SK-N-SH (cell line): ENCODE results near the gene ARG2. TPM values are rescaled to one million over a fixed set of nuclear protein-coding genes. Genes with fewer than 3 reads are reported as not detected.

ENCODE experiments used
- CTCF ChIA-PET: fragments of 300-600, 350-600 bp; formaldehyde crosslinking; extraction: SDS; loops from one replicate; lab custom pipeline; 2021; lab: Yijun Ruan, JAX
- POLR2A ChIA-PET: fragments of 350-600 bp; sonication (Branson Sonifier 250); formaldehyde crosslinking; extraction: SDS; loops from one replicate; lab custom pipeline; 2020; ENCODE audit warnings: antibody characterized with exemption, inconsistent platforms; lab: Yijun Ruan, JAX
- DNase-seq: peaks from one replicate; pipeline ENCODE4 v3.0.0; 2012
- H2AFZ ChIP-seq: fragments of 200-600 bp; sonication (generic); 2 replicates; pipeline ENCODE4 v1.8.1; 2016; ENCODE audit warnings: antibody characterized with exemption, mild to moderate bottlenecking, low read depth
- H3F3A ChIP-seq: fragments of 200-600 bp; sonication (generic); replicated peaks from 2 replicates; pipeline ENCODE3; 2016; ENCODE audit warnings: antibody characterized with exemption, mild to moderate bottlenecking; ENCODE audit not compliant: insufficient read depth
- H3K27ac ChIP-seq, 2 experiments: fragments of 200-500 bp in 1 of 2; fragments of 200-600 bp in 1 of 2; sonication (Bioruptor generic) in 1 of 2; sonication (generic), shearing (Covaris generic) in 1 of 2; 2 replicates each; pipeline versions ENCODE4 v1.5.1 to v1.6.1; 2014 to 2016; ENCODE audit warnings: low read depth in 2 of 2, inconsistent platforms in 1 of 2, low read length in 1 of 2, mild to moderate bottlenecking in 1 of 2, mixed read lengths in 1 of 2
- H3K27me3 ChIP-seq: fragments of 200-600 bp; sonication (generic), shearing (Covaris generic); 2 replicates; pipeline ENCODE4 v1.6.1; 2016; ENCODE audit warnings: mixed run types; ENCODE audit not compliant: insufficient read depth
- H3K36me3 ChIP-seq, 2 experiments: fragments of 200-500 bp in 1 of 2; fragments of 200-600 bp in 1 of 2; sonication (Bioruptor generic) in 1 of 2; sonication (generic) in 1 of 2; replicated peaks in 1 of 2; 2 replicates each; pipeline versions ENCODE3 to v1.5.1; 2014 to 2016; ENCODE audit warnings: low read length in 1 of 2, mild to moderate bottlenecking in 1 of 2; ENCODE audit not compliant: insufficient read depth in 2 of 2, control insufficient read depth in 1 of 2
- H3K4me1 ChIP-seq, 2 experiments: fragments of 200-500 bp in 1 of 2; fragments of 200-600 bp in 1 of 2; sonication (Bioruptor generic) in 1 of 2; sonication (generic), shearing (Covaris generic) in 1 of 2; 2 replicates each; pipeline versions ENCODE4 v1.5.1 to v1.6.1; 2014 to 2016; ENCODE audit warnings: low read depth in 1 of 2, low read length in 1 of 2, mixed run types in 1 of 2; ENCODE audit not compliant: insufficient read depth in 2 of 2, control insufficient read depth in 1 of 2
- H3K4me2 ChIP-seq: fragments of 200-600 bp; sonication (generic), shearing (Covaris generic); 2 replicates; pipeline ENCODE4 v1.6.1; 2017; ENCODE audit warnings: mixed run types
- H3K4me3 ChIP-seq, 2 experiments: fragments of 200-500 bp in 1 of 2; fragments of 200-600 bp in 1 of 2; sonication (Bioruptor generic) in 1 of 2; sonication (generic), shearing (Covaris generic) in 1 of 2; 2 replicates each; pipeline versions ENCODE4 v1.5.1 to v1.8.1; 2014 to 2016; ENCODE audit warnings: low read depth in 2 of 2, inconsistent platforms in 1 of 2, low read length in 1 of 2, mild to moderate bottlenecking in 1 of 2, mixed read lengths in 1 of 2, moderate library complexity in 1 of 2
- H3K79me2 ChIP-seq: fragments of 200-600 bp; sonication (generic); 2 replicates; pipeline ENCODE4 v1.8.1; 2017; ENCODE audit warnings: mild to moderate bottlenecking; ENCODE audit not compliant: insufficient read depth
- H3K9ac ChIP-seq: fragments of 200-600 bp; sonication (generic); 2 replicates; pipeline ENCODE4 v1.6.1; 2017; ENCODE audit warnings: mixed run types
- H3K9me2 ChIP-seq: fragments of 200-600 bp; sonication (generic); 2 replicates; pipeline ENCODE4 v1.6.1; 2017; ENCODE audit warnings: mixed run types
- H3K9me3 ChIP-seq: fragments of 200-600 bp; sonication (generic); 2 replicates; pipeline ENCODE4 v1.6.1; 2017; ENCODE audit warnings: mixed run types, mild to moderate bottlenecking, moderate library complexity
- H4K20me1 ChIP-seq: fragments of 200-600 bp; sonication (generic); 2 replicates; pipeline ENCODE4 v1.6.1; 2017; ENCODE audit warnings: mild to moderate bottlenecking, mixed run types; ENCODE audit not compliant: insufficient read depth
- ELF1 ChIP-seq: IDR thresholded peaks from 2 replicates; pipeline ENCODE4 v1.4.0; 2012
- EP300 ChIP-seq, 2 experiments: IDR thresholded peaks; 2 replicates each; pipeline versions ENCODE4 v1.4.0 to v1.6.1; 2012; ENCODE audit warnings: borderline replicate concordance in 1 of 2, low read depth in 1 of 2, low read length in 1 of 2
- EZH2phosphoT487 ChIP-seq: fragments of 200-600 bp; sonication (generic); IDR thresholded peaks from 2 replicates; pipeline ENCODE4 v1.6.1; 2017; ENCODE audit warnings: low read depth, mixed run types, mild to moderate bottlenecking, antibody characterized with exemption, moderate library complexity, borderline replicate concordance
- FOXJ3 ChIP-seq: sonication (generic); formaldehyde crosslinking; IDR thresholded peaks from 2 replicates; pipeline ENCODE4 v1.5.1; 2020; ENCODE audit warnings: mild to moderate bottlenecking, missing genetic modification reagents
- FOXM1 ChIP-seq: IDR thresholded peaks from 2 replicates; pipeline ENCODE4 v1.4.0; 2012; ENCODE audit warnings: low read depth, mild to moderate bottlenecking
- GATA2 ChIP-seq: sonication (generic); formaldehyde crosslinking; IDR thresholded peaks from 2 replicates; pipeline ENCODE4 v1.5.0; 2020; ENCODE audit warnings: mild to moderate bottlenecking, missing genetic modification reagents
- JUND ChIP-seq: IDR thresholded peaks from 2 replicates; pipeline ENCODE4 v1.4.0; 2012
- MEF2A ChIP-seq: IDR thresholded peaks from 2 replicates; pipeline ENCODE4 v1.4.0; 2012; ENCODE audit warnings: low read depth, borderline replicate concordance
- NFIC ChIP-seq: IDR thresholded peaks from 2 replicates; pipeline ENCODE4 v1.4.0; 2012; ENCODE audit warnings: borderline replicate concordance
- NRF1 ChIP-seq: IDR thresholded peaks from 2 replicates; pipeline ENCODE4 v1.6.1; 2012; ENCODE audit warnings: low read depth, mild to moderate bottlenecking, low read length
- POLR2AphosphoS5 ChIP-seq: IDR thresholded peaks from 2 replicates; pipeline ENCODE4 v1.6.1; 2012; ENCODE audit warnings: low read depth, low read length
- RCOR1 ChIP-seq: fragments of 150-350 bp; IDR thresholded peaks from 2 replicates; pipeline ENCODE4 v1.6.1; 2017; ENCODE audit warnings: antibody characterized with exemption, low read length
- RFX5 ChIP-seq: IDR thresholded peaks from 2 replicates; pipeline ENCODE4 v1.6.1; 2012; ENCODE audit warnings: mild to moderate bottlenecking, improper control_type of control experiment, low read length
- TAF1 ChIP-seq: IDR thresholded peaks from 2 replicates; pipeline ENCODE4 v1.6.1; 2012; ENCODE audit warnings: low read depth, mild to moderate bottlenecking, low read length, moderate library complexity, borderline replicate concordance
- TEAD4 ChIP-seq: IDR thresholded peaks from 2 replicates; pipeline ENCODE4 v1.4.0; 2012; ENCODE audit warnings: mild to moderate bottlenecking, borderline replicate concordance; ENCODE audit not compliant: insufficient read depth
- WGBS: methylation state at CpG from one replicate; pipeline ENCODE4 v1.1.6; 2017; ENCODE audit warnings: low lambda C conversion rate; 5-methylcytosine and 5-hydroxymethylcytosine counted together
- polyA plus RNA-seq, 3 experiments: library from polyadenylated mRNA; depleted of rRNA; stranded (reverse); fragments of >200 nt; gene quantifications; 2 replicates each; pipeline ENCODE4 v1.2.3, GENCODE V29; 2012
- TF ChIP-seq, protein P1 (sequence below): IDR thresholded peaks from 2 replicates; pipeline ENCODE4 v1.6.1; 2012; ENCODE audit warnings: mild to moderate bottlenecking, low read depth, low read length, moderate library complexity
- TF ChIP-seq, protein P2 (sequence below): fragments of 200-600 bp; sonication (generic); IDR thresholded peaks from 2 replicates; pipeline ENCODE4 v1.6.1; 2017; ENCODE audit warnings: antibody characterized with exemption, mild to moderate bottlenecking, moderate library complexity
- TF ChIP-seq, protein P3 (sequence below): IDR thresholded peaks from 2 replicates; pipeline ENCODE4 v1.4.0; 2012; ENCODE audit warnings: low read depth
- TF ChIP-seq, protein P4 (sequence below): IDR thresholded peaks from 2 replicates; pipeline ENCODE4; 2012
- TF ChIP-seq, protein P5 (sequence below): fragments of 150-350 bp; IDR thresholded peaks from 2 replicates; pipeline ENCODE4 v1.6.1; 2016; ENCODE audit warnings: mild to moderate bottlenecking, low read depth, low read length

Gene ARG2
- polyA plus RNA-seq, 1 of the 3 experiments (the other 2 are of a cell fraction), result 2.6 TPM

DNA sequence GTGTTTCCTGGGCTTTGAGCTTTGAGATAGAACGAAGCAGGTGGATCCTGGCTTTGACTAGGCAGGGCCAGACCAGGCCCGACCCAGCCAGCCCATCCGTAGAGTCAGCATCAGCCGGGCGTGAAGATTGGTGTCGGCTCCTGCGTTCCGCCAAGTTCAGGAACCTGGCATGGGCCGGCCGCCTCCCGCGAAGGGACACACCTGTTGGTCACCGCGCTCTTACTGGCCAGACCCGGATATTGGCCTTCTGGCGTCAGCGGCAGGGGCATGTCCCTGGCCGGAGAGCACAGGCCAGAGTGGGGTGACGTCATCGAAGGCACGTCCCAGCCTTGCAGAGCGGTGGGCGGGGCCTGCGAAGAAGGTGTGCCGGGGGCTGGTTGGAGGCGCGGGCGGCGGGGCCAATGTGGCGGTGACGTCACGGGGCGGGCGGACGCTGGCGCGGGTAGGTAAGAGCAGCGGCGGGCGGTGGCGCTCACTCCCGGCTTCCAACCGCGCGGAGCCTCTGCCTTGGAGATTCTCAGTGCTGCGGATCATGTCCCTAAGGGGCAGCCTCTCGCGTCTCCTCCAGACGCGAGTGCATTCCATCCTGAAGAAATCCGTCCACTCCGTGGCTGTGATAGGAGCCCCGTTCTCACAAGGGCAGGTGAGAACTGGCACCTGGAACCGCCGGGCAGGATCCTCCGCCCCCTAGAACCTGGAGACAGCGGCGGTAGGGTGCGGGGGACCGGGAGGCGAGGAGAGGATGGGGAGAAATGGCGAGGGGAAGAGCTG, at the start of gene ARG2 (continued):
- TF ChIP-seq, protein P1, sequence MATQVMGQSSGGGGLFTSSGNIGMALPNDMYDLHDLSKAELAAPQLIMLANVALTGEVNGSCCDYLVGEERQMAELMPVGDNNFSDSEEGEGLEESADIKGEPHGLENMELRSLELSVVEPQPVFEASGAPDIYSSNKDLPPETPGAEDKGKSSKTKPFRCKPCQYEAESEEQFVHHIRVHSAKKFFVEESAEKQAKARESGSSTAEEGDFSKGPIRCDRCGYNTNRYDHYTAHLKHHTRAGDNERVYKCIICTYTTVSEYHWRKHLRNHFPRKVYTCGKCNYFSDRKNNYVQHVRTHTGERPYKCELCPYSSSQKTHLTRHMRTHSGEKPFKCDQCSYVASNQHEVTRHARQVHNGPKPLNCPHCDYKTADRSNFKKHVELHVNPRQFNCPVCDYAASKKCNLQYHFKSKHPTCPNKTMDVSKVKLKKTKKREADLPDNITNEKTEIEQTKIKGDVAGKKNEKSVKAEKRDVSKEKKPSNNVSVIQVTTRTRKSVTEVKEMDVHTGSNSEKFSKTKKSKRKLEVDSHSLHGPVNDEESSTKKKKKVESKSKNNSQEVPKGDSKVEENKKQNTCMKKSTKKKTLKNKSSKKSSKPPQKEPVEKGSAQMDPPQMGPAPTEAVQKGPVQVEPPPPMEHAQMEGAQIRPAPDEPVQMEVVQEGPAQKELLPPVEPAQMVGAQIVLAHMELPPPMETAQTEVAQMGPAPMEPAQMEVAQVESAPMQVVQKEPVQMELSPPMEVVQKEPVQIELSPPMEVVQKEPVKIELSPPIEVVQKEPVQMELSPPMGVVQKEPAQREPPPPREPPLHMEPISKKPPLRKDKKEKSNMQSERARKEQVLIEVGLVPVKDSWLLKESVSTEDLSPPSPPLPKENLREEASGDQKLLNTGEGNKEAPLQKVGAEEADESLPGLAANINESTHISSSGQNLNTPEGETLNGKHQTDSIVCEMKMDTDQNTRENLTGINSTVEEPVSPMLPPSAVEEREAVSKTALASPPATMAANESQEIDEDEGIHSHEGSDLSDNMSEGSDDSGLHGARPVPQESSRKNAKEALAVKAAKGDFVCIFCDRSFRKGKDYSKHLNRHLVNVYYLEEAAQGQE, result no peak
- TF ChIP-seq NRF1, result no peak
- TF ChIP-seq, protein P2, sequence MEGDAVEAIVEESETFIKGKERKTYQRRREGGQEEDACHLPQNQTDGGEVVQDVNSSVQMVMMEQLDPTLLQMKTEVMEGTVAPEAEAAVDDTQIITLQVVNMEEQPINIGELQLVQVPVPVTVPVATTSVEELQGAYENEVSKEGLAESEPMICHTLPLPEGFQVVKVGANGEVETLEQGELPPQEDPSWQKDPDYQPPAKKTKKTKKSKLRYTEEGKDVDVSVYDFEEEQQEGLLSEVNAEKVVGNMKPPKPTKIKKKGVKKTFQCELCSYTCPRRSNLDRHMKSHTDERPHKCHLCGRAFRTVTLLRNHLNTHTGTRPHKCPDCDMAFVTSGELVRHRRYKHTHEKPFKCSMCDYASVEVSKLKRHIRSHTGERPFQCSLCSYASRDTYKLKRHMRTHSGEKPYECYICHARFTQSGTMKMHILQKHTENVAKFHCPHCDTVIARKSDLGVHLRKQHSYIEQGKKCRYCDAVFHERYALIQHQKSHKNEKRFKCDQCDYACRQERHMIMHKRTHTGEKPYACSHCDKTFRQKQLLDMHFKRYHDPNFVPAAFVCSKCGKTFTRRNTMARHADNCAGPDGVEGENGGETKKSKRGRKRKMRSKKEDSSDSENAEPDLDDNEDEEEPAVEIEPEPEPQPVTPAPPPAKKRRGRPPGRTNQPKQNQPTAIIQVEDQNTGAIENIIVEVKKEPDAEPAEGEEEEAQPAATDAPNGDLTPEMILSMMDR, result no peak
- no peak for TF ChIP-seq POLR2AphosphoS5
- no peak for TF ChIP-seq FOXJ3 (CRISPR knock-in tag)
- no peak for TF ChIP-seq TEAD4

DNA sequence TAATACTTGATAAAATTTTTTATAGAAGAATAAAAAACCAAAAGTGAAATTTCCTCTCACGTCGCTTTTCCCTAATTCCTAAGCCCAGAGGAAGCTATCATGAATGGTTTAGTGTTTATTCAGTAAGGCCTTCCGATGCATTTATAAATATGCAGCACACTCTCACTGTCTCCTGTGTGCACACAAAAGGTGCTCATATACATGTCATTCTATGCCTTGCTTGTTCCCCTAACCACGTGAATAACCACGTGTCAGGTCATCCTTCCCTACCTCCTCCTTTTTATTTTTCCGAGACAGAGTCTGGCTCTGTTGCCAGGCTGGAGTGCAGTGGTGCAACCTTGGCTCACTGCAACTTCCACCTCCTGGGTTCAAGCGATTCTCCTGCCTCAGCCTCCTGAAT, 49.3 kb upstream of the ARG2 start:
- H3K4me3 ChIP-seq, result no peak overlapping the region
- CTCF ChIA-PET, result interaction anchor here (0.7 to 24.4 kb wide), 33 partner anchors 14 to 187 kb away, joined by 3 to 319 read pairs (median 9); partner anchors contain the start of genes ARG2, PIGH and PLEKHH1
- H3K4me1 ChIP-seq, result no peaks in the 10 kb centered on the region; a peak in 1 of 4 replicates
- no peak overlapping the region for H3K4me2 ChIP-seq
- H3K9ac ChIP-seq, result no peak overlapping the region
- no peak for DNase-seq
- 86% methylated on average over 7 of the region's 7 CpGs for WGBS
- H3F3A ChIP-seq, result no peaks in the 10 kb centered on the region
- H3K27me3 ChIP-seq, result no peaks in the 10 kb centered on the region
- H3K79me2 ChIP-seq, result no peaks in the 10 kb centered on the region
- H2AFZ ChIP-seq, result no peak overlapping the region
- no peaks in the 10 kb centered on the region for H3K36me3 ChIP-seq
- POLR2A ChIA-PET, result no interaction called here
- H4K20me1 ChIP-seq, result no peaks in the 10 kb centered on the region
- no peak overlapping the region for H3K27ac ChIP-seq
- TF ChIP-seq GATA2 (no peak), TEAD4 (no peak), FOXM1 (no peak), ELF1 (no peak), RCOR1 (no peak), MEF2A (no peak), EP300 (IDR thresholded peaks at IDR 0.05; ENCODE audit: borderline replicate concordance in 1 of 2, low read depth in 1 of 2, low read length in 1 of 2) (no peak), JUND (no peak), RFX5 (no peak), TAF1 (no peak), NRF1 (no peak), NFIC (no peak), EZH2phosphoT487 (no peak)
- TF ChIP-seq, protein P2, result no peak
- TF ChIP-seq, protein P3, sequence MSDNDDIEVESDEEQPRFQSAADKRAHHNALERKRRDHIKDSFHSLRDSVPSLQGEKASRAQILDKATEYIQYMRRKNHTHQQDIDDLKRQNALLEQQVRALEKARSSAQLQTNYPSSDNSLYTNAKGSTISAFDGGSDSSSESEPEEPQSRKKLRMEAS, result no peak
- TF ChIP-seq, protein P4, sequence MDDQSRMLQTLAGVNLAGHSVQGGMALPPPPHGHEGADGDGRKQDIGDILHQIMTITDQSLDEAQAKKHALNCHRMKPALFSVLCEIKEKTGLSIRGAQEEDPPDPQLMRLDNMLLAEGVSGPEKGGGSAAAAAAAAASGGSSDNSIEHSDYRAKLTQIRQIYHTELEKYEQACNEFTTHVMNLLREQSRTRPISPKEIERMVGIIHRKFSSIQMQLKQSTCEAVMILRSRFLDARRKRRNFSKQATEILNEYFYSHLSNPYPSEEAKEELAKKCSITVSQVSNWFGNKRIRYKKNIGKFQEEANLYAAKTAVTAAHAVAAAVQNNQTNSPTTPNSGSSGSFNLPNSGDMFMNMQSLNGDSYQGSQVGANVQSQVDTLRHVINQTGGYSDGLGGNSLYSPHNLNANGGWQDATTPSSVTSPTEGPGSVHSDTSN, result no peak
- TF ChIP-seq, protein P5, sequence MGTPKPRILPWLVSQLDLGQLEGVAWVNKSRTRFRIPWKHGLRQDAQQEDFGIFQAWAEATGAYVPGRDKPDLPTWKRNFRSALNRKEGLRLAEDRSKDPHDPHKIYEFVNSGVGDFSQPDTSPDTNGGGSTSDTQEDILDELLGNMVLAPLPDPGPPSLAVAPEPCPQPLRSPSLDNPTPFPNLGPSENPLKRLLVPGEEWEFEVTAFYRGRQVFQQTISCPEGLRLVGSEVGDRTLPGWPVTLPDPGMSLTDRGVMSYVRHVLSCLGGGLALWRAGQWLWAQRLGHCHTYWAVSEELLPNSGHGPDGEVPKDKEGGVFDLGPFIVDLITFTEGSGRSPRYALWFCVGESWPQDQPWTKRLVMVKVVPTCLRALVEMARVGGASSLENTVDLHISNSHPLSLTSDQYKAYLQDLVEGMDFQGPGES, result no peak
- H3K9me3 ChIP-seq, result no peaks in the 10 kb centered on the region
- no peaks in the 10 kb centered on the region for H3K9me2 ChIP-seq
